SK-N-MC (cell line): ENCODE data around the gene TMEM143.
"Not testable (repeated sequence)": the region's sequence is repeated elsewhere in the genome, so short reads cannot be mapped to it uniquely, and the experiment has no call there.

ENCODE experiments used
- DNase-seq: peaks from one replicate; pipeline ENCODE4 v3.0.0-alpha.2; 2011; ENCODE audit warnings: low read depth, low spot score
- H3K27ac ChIP-seq: fragments of 200-600 bp; sonication (generic); 2 replicates; pipeline ENCODE4 v1.5.1; 2016; ENCODE audit warnings: mixed run types
- H3K36me3 ChIP-seq: fragments of 200-600 bp; sonication (generic); 2 replicates; pipeline ENCODE4 v1.6.1; 2017; ENCODE audit warnings: antibody characterized with exemption, low read length, mixed read lengths; ENCODE audit not compliant: insufficient read depth
- H3K4me3 ChIP-seq: fragments of 200-600 bp; sonication (generic); 2 replicates; pipeline ENCODE4 v1.5.1; 2016
- H3K9ac ChIP-seq: fragments of 200-600 bp; sonication (generic); 2 replicates; pipeline ENCODE4 v1.8.0; 2017; ENCODE audit warnings: mixed run types, mixed read lengths; ENCODE audit not compliant: insufficient read length
- H3K9me3 ChIP-seq: fragments of 200-600 bp; sonication (generic); 2 replicates; pipeline ENCODE4 v1.6.1; 2017; ENCODE audit warnings: low read depth, mild to moderate bottlenecking, antibody characterized with exemption, low read length, moderate library complexity, mixed read lengths
- EZH2 ChIP-seq: fragments of 200-600 bp; sonication (generic); IDR thresholded peaks from one replicate; pipeline ENCODE4 v1.6.1; 2017; ENCODE audit warnings: antibody characterized with exemption
- FOXP2 ChIP-seq: optimal IDR thresholded peaks from 2 replicates; pipeline ENCODE3; 2011; ENCODE audit warnings: mild to moderate bottlenecking, moderate library complexity; ENCODE audit not compliant: insufficient read depth; ENCODE audit errors: extremely low read length, control extremely low read depth
- POLR2AphosphoS5 ChIP-seq: IDR thresholded peaks from 2 replicates; pipeline ENCODE4 v1.6.1; 2012; ENCODE audit warnings: mild to moderate bottlenecking, low read depth, low read length, borderline replicate concordance

The TMEM143 gene

GRCh38 chr19:48318286-48318987 lies 45.3 kb downstream of the TMEM143 start:
- Histone ChIP-seq H3K9ac (no peak overlapping the region), H3K9me3 (no peaks in the 10 kb centered on the region), H3K4me3 (no peak overlapping the region), H3K27ac (no peak overlapping the region), H3K36me3 (no peaks in the 10 kb centered on the region)
- no peak for DNase-seq
- TF ChIP-seq EZH2 (no peak), POLR2AphosphoS5 (no peak), FOXP2 (no peak)

DNA sequence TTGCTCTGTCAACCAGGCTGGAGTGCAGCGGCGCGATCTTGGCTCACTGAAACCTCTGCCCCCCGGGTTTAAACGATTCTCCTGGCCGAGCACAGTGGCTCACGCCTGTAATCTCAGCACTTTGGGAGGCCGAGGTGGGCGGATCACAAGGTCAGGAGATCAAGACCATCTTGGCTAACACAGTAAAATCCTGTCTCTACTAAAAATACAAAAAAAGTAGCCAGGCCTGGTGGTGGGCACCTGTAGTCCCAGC lies 46.1 kb downstream of the TMEM143 start:
- not testable (repeated sequence) for H3K4me3 ChIP-seq, H3K27ac ChIP-seq, H3K9ac ChIP-seq

DNA sequence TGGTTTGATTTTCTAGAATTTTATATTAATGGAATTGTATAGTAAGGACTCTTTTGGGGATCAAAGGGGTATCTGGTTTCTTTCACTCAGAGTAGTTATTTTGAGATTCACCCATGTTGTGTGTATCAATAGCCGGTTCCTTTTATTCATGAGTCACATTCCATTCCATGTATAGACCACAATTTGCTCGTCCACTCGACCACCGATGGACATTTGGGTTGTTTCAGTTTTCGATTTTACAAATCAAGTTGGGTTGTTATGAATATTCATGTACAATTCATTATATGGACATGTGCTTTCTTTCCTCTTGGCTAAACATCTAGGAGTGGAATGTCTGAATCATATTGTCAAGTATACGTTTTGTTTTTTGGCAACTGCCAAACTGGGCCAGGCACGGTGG lies 48.0 kb downstream of the TMEM143 start:
- Histone ChIP-seq H3K27ac (no peak overlapping the region), H3K4me3 (no peak overlapping the region), H3K36me3 (no peaks in the 10 kb centered on the region), H3K9ac (no peak overlapping the region), H3K9me3 (no peaks in the 10 kb centered on the region)
- TF ChIP-seq FOXP2 = no peak
- no peak for TF ChIP-seq POLR2AphosphoS5
- no peak for TF ChIP-seq EZH2
- no peak for DNase-seq

More for the DNA sequence above, 46.1 kb downstream of the TMEM143 start:
- not testable (repeated sequence) for H3K36me3 ChIP-seq, DNase-seq, H3K9me3 ChIP-seq

- H3K27ac ChIP-seq = no peak overlapping the region
- H3K4me3 ChIP-seq = no peak overlapping the region
- H3K9ac ChIP-seq = no peak overlapping the region
- no peak for DNase-seq
- H3K9me3 ChIP-seq = no peaks in the 10 kb centered on the region
- TF ChIP-seq EZH2 (no peak), POLR2AphosphoS5 (no peak), FOXP2 (no peak)
- H3K36me3 ChIP-seq = no peaks in the 10 kb centered on the region
These were observed 52.4 kb downstream of the TMEM143 start for GRCh38 chr19:48311384-48311783.

GRCh38 chr19:48310227-48310626 lies 53.5 kb downstream of the TMEM143 start:
- no peak for DNase-seq
- H3K4me3 ChIP-seq = no peak overlapping the region
- no peaks in the 10 kb centered on the region for H3K36me3 ChIP-seq
- no peak overlapping the region for H3K27ac ChIP-seq
- no peaks in the 10 kb centered on the region for H3K9me3 ChIP-seq
- TF ChIP-seq POLR2AphosphoS5 = no peak
- no peak for TF ChIP-seq FOXP2
- TF ChIP-seq EZH2 = no peak
- H3K9ac ChIP-seq = no peak overlapping the region

DNA sequence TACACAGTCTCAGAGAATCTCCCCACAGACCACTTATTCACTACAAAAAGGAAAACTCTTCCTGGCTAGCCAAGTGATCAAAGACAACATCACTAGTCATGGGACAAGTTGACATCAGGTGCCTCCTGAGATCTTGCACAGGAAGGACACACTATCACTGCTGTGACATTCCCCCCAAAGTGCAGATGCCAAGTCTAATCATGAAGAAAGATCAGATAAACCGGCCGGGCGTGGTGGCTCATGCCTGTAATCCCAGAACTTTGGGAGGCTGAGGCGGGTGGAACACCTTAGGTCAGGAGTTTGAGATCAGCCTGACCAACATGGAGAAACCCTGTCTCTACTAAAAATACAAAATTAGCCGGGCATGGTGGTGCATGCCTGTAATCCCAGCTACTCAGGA lies 54.0 kb downstream of the TMEM143 start:
- H3K9ac ChIP-seq, DNase-seq, H3K9me3 ChIP-seq, H3K36me3 ChIP-seq, H3K4me3 ChIP-seq, H3K27ac ChIP-seq: not testable (repeated sequence)

DNA sequence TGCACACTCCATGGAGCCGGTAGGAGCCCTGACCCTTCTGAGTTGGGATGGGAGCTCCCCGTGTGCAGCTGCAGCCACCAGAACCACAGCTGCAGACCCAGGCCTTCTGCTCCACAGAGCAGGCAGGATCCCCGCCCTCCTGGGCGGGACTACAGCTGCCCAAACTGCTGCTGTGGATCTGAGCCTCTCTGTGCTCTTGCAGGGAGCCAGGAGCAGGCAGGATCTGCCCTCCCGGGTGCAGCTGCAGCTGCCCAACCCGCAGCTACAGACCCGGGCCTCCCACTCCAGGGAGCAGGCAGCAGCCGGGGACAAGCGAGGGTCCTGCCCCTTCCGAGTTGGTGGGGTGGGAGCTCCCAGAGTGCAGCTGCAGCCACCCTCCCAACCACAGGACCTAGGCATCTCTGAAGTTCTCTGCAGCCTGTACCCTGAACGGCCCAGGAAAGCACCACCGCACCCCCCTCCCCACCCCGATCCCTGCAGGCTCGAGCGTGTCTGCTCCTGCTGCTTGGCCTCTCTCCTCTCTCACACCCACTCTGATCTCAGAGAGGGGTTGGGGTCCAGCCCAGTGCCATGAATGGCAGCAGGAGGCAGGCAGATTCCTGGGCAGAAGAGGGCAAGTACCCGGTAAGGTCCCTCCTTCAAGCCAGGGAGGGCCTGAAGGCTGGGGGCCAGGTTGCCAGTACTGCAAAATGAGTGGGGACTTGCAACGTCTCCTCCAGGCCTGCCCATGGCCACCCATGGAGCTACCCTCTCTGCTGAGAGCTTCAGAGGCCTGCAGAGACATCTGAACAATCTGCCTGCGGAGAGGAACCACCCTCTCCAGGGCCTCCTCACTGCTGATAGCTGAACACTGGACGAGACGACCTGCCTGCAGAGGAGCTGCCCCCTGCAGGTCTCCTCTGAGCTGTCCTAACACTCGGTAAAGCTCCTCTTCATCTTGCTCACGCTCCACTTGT lies 54.8 kb downstream of the TMEM143 start:
- Histone ChIP-seq H3K36me3 (no peaks in the 10 kb centered on the region), H3K27ac (no peak overlapping the region), H3K9ac (no peak overlapping the region), H3K9me3 (no peaks in the 10 kb centered on the region), H3K4me3 (no peak overlapping the region)
- TF ChIP-seq POLR2AphosphoS5 = no peak
- TF ChIP-seq EZH2 = no peak
- no peak for TF ChIP-seq FOXP2
- no peak for DNase-seq

DNA sequence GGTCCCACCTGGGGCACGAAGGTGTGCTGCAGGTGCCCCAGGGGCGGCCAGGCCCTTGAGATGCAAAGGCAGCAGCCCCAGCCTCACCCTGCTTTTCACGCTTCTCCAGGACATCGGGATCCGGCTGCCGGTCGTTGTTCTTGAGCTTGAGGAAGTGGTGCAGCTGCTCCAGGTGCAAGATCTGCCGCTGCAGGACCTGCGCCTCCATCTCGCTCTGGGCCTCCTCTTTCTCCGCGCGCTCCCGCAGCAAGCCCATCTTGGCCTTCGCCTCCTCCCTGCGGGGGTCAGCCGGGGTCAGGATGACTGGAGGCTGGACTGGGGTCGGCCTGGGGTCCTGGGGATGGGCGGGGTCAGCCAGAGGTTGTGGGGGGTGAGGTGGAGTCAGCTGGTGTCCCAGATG lies 59.9 kb downstream of the TMEM143 start:
- no peaks in the 10 kb centered on the region for H3K9me3 ChIP-seq
- no peak for TF ChIP-seq EZH2
- no peak for TF ChIP-seq POLR2AphosphoS5
- no peak for TF ChIP-seq FOXP2
- H3K4me3 ChIP-seq = no peak overlapping the region
- H3K27ac ChIP-seq = no peak overlapping the region
- no peak overlapping the region for H3K9ac ChIP-seq
- no peaks in the 10 kb centered on the region for H3K36me3 ChIP-seq
- no peak for DNase-seq

DNA sequence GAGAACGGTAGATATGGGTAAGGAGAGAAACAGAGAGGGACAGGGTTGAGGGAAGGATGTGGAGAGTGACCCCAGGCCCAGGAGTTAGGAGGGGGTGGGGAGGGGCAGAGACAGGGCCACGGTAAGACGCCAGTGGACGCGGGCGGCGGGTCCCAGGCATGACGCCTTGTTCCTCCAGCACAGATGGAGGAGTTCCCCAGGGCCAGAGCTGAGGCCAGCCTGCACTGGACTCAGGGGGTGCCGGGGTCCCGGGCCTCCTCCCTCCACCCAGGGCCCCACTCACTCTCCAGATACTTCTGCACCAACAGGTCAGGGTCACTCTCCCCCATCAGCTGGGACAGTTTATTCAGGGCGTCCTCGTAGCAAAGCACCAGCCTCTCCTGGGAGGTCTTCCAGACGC lies 60.4 kb downstream of the TMEM143 start:
- Histone ChIP-seq H3K9me3 (no peaks in the 10 kb centered on the region), H3K27ac (no peak overlapping the region), H3K36me3 (no peaks in the 10 kb centered on the region), H3K4me3 (no peak overlapping the region), H3K9ac (no peak overlapping the region)
- no peak for TF ChIP-seq FOXP2
- TF ChIP-seq EZH2 = no peak
- no peak for TF ChIP-seq POLR2AphosphoS5
- no peak for DNase-seq
